ENCODE data around the gene FBN2.

DNA sequence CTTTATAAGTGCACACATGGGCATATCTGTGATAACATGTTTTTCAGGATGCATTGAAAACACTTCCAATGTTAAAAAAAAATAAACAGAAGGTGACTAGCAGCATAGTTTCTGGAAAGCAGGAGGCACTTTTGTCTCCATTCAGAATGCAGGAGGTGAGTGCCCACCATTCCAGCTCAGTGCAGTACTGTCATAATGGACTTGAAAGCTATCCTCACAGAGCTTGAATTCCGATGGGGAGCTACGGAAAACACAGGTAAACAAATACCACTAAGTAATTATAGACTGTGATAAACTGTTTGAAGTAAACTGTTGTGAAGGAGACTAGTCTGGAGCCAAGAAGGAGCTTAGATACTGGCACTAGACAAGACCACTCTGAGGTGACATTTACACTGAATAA lies 9.9 kb downstream of the FBN2 start:
- TF ChIP-seq, protein P1, sequence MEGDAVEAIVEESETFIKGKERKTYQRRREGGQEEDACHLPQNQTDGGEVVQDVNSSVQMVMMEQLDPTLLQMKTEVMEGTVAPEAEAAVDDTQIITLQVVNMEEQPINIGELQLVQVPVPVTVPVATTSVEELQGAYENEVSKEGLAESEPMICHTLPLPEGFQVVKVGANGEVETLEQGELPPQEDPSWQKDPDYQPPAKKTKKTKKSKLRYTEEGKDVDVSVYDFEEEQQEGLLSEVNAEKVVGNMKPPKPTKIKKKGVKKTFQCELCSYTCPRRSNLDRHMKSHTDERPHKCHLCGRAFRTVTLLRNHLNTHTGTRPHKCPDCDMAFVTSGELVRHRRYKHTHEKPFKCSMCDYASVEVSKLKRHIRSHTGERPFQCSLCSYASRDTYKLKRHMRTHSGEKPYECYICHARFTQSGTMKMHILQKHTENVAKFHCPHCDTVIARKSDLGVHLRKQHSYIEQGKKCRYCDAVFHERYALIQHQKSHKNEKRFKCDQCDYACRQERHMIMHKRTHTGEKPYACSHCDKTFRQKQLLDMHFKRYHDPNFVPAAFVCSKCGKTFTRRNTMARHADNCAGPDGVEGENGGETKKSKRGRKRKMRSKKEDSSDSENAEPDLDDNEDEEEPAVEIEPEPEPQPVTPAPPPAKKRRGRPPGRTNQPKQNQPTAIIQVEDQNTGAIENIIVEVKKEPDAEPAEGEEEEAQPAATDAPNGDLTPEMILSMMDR (IDR thresholded peaks at IDR 0.05; ENCODE audit: poor library complexity), result no peak
- no peak for TF ChIP-seq EZH2 (IDR thresholded peaks at IDR 0.05; ENCODE audit: borderline replicate concordance)
